Vagina (tissue), 2 donors: Measurements from ENCODE around the gene HECTD4. TPM values are rescaled to one million over a fixed set of nuclear protein-coding genes. Genes with fewer than 3 reads are reported as not detected.

Source experiments
- DNase-seq, 2 donors: peaks; one replicate each; pipeline ENCODE4 v3.0.0-alpha.2; 2017; ENCODE audit errors: extremely low spot score in 2 of 2
- H3K27ac ChIP-seq: fragments of 200-600 bp; sonication (generic); one replicate; pipeline ENCODE4 v1.5.1; 2019
- H3K27me3 ChIP-seq: fragments of 200-600 bp; sonication (generic); one replicate; pipeline ENCODE4 v1.5.1; 2019
- H3K36me3 ChIP-seq, 2 donors: fragments of 200-600 bp; sonication (generic); one replicate each; pipeline ENCODE4 v1.5.1; 2017 to 2019
- H3K4me1 ChIP-seq: fragments of 200-600 bp; sonication (generic); one replicate; pipeline ENCODE4 v1.5.1; 2019
- H3K4me3 ChIP-seq, 2 donors: fragments of 200-600 bp; sonication (generic); 1 replicate in 1 of 2; 2 replicates in 1 of 2; pipeline ENCODE4 v1.5.1; 2016 to 2019
- H3K9me3 ChIP-seq: fragments of 200-600 bp; sonication (generic); one replicate; pipeline ENCODE4 v1.5.1; 2019
- CTCF ChIP-seq, 3 experiments: fragments of 450-650 bp in 2 of 3; fragments of 200-600 bp in 1 of 3; sonication (generic) in 1 of 3; IDR thresholded peaks; one replicate each; pipeline ENCODE4 v1.5.1; 2017 to 2019; ENCODE audit warnings: antibody characterized with exemption in 3 of 3, mild to moderate bottlenecking in 2 of 3, moderate library complexity in 2 of 3
- POLR2A ChIP-seq, 2 donors: fragments of 450-650 bp; IDR thresholded peaks; one replicate each; pipeline ENCODE4 v1.6.1; 2017; ENCODE audit warnings: antibody characterized with exemption in 2 of 2, mild to moderate bottlenecking in 2 of 2, moderate library complexity in 2 of 2
- POLR2AphosphoS5 ChIP-seq, 2 donors: sonication (generic); formaldehyde crosslinking; IDR thresholded peaks; one replicate each; pipeline ENCODE4 v1.9.0; 2017; ENCODE audit warnings: antibody characterized with exemption in 2 of 2, mild to moderate bottlenecking in 2 of 2, low read depth in 1 of 2; ENCODE audit not compliant: insufficient read depth in 1 of 2
- intact Hi-C: fragments of 100-400 bp; cut with DNase I; formaldehyde crosslinking; loops from one replicate; pipeline ENCODE4 v1.15.1; 2023
- total RNA-seq: library from RNA; depleted of rRNA; stranded (reverse); fragments of >200 nt; gene quantifications from one replicate; pipeline ENCODE4 v1.2.3, GENCODE V29; 2016

HECTD4 gene
- total RNA-seq, 1 donor from 2014 or later: 79.6 TPM

GRCh38 chr12:112362310-112362709 is 19.9 kb downstream of the HECTD4 start:
- DNase-seq: no peak

GRCh38 chr12:112361271-112361670 is 21.0 kb downstream of the HECTD4 start:
- Histone ChIP-seq H3K4me1 (no peaks in the 10 kb centered on the region), H3K27me3 (no peaks in the 10 kb centered on the region), H3K36me3 (no peaks in the 10 kb centered on the region), H3K27ac (no peak overlapping the region), H3K9me3 (no peaks in the 10 kb centered on the region), H3K4me3 (no peak overlapping the region)
- no peak for DNase-seq
- TF ChIP-seq POLR2A (IDR thresholded peaks at IDR 0.05) (no peak), POLR2AphosphoS5 (IDR thresholded peaks at IDR 0.05; ENCODE audit: insufficient read depth in 1 of 2, low read depth in 1 of 2) (no peak), CTCF (IDR thresholded peaks at IDR 0.05) (no peak)
- intact Hi-C loops: no loop called here

More at GRCh38 chr12:112362310-112362709, 19.9 kb downstream of the HECTD4 start:
- Histone ChIP-seq H3K27me3 (no peaks in the 10 kb centered on the region), H3K4me3 (no peak overlapping the region), H3K36me3 (no peaks in the 10 kb centered on the region), H3K9me3 (no peaks in the 10 kb centered on the region), H3K27ac (no peak overlapping the region), H3K4me1 (no peaks in the 10 kb centered on the region)
- intact Hi-C loops: no loop called here
- no peak for TF ChIP-seq CTCF (IDR thresholded peaks at IDR 0.05)
- TF ChIP-seq POLR2A (IDR thresholded peaks at IDR 0.05): no peak
- TF ChIP-seq POLR2AphosphoS5 (IDR thresholded peaks at IDR 0.05; ENCODE audit: insufficient read depth in 1 of 2, low read depth in 1 of 2): no peak

GRCh38 chr12:112359290-112359689 is 22.9 kb downstream of the HECTD4 start:
- DNase-seq: no peak
- H3K27me3 ChIP-seq: no peaks in the 10 kb centered on the region
- no peak overlapping the region for H3K4me3 ChIP-seq
- intact Hi-C loops: no loop called here
- no peaks in the 10 kb centered on the region for H3K9me3 ChIP-seq
- H3K36me3 ChIP-seq: no peaks in the 10 kb centered on the region
- TF ChIP-seq CTCF (IDR thresholded peaks at IDR 0.05) (no peak), POLR2AphosphoS5 (IDR thresholded peaks at IDR 0.05; ENCODE audit: insufficient read depth in 1 of 2, low read depth in 1 of 2) (no peak), POLR2A (IDR thresholded peaks at IDR 0.05) (no peak)
- no peaks in the 10 kb centered on the region for H3K4me1 ChIP-seq
- no peak overlapping the region for H3K27ac ChIP-seq

GRCh38 chr12:112357214-112357613 is 25.0 kb downstream of the HECTD4 start:
- Histone ChIP-seq H3K4me1 (peaks cover 11% of the 10 kb centered on the region), H3K9me3 (no peaks in the 10 kb centered on the region), H3K4me3 (no peak overlapping the region), H3K36me3 (no peaks in the 10 kb centered on the region), H3K27ac (no peak overlapping the region), H3K27me3 (no peaks in the 10 kb centered on the region)
- intact Hi-C loops: no loop called here
- TF ChIP-seq POLR2AphosphoS5 (IDR thresholded peaks at IDR 0.05; ENCODE audit: insufficient read depth in 1 of 2, low read depth in 1 of 2) (no peak), CTCF (IDR thresholded peaks at IDR 0.05) (no peak), POLR2A (IDR thresholded peaks at IDR 0.05) (no peak)
- DNase-seq: no peak

- intact Hi-C loops: no loop called here
- Histone ChIP-seq H3K4me3 (no peak overlapping the region), H3K4me1 (peaks cover 34% of the 10 kb centered on the region), H3K9me3 (no peaks in the 10 kb centered on the region), H3K27me3 (no peaks in the 10 kb centered on the region), H3K36me3 (no peaks in the 10 kb centered on the region), H3K27ac (no peak overlapping the region)
- DNase-seq: no peak
- TF ChIP-seq CTCF (IDR thresholded peaks at IDR 0.05) (no peak), POLR2A (IDR thresholded peaks at IDR 0.05) (no peak), POLR2AphosphoS5 (IDR thresholded peaks at IDR 0.05; ENCODE audit: insufficient read depth in 1 of 2, low read depth in 1 of 2) (no peak)
These were observed 27.8 kb downstream of the HECTD4 start for GRCh38 chr12:112354399-112354798.
